GM23248 (cell line): ENCODE results near the gene P2RY12.

Source experiments
- EZH2 ChIP-seq: fragments of 200-600 bp; sonication (generic); IDR thresholded peaks from 2 replicates; pipeline ENCODE4 v1.6.1; 2018; ENCODE audit warnings: antibody characterized with exemption, mild to moderate bottlenecking; ENCODE audit not compliant: insufficient read depth, poor library complexity, severe bottlenecking
- EZH2phosphoT487 ChIP-seq: fragments of 200-600 bp; sonication (generic); IDR thresholded peaks from 2 replicates; pipeline ENCODE4 v1.6.1; 2018; ENCODE audit warnings: antibody characterized with exemption, moderate library complexity, mild to moderate bottlenecking, low read depth; ENCODE audit not compliant: insufficient read depth

DNA sequence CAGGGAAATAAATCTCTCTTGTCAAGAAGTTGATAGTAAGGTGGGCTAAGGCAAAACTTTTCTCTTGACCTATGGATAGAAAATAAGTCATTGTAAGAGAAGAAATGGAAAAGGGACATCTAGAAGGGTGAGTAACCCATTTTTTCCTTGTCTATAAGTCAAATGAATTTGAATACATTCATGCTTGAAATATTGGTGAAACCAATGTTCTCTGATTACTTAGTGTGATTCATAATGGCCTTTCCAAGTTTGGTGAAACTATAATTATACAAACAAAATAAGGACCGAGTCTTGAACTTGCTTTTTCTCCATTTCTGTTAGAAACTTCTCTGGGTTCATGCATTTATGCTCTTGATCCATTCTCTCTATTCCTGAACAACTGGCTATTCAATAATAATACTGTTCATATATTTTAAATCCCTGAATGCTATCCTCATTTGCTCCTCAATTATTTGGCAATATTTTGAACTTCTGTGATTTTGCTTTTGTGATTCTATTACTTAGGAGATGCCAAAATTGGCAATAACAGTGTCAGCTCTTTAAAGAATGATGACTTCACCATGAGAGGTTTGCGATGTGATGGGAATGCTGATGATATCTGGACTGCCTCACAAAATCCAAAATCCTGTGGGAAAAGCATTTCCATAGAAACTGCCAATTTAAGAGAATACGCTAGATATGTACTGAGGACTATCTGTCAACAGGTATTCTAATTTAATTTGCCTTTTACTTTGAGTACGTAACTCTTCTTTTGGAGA lies 12.3 kb downstream of the P2RY12 start:
- no peak for TF ChIP-seq EZH2phosphoT487
- no peak for TF ChIP-seq EZH2
